Vagina (tissue), 2 donors: Measurements from ENCODE around the gene LITAF.

Source experiments
- CTCF ChIP-seq, 3 experiments: fragments of 450-650 bp in 2 of 3; fragments of 200-600 bp in 1 of 3; sonication (generic) in 1 of 3; IDR thresholded peaks; one replicate each; pipeline ENCODE4 v1.5.1; 2017 to 2019; ENCODE audit warnings: antibody characterized with exemption in 3 of 3, mild to moderate bottlenecking in 2 of 3, moderate library complexity in 2 of 3
- POLR2A ChIP-seq, 2 donors: fragments of 450-650 bp; IDR thresholded peaks; one replicate each; pipeline ENCODE4 v1.6.1; 2017; ENCODE audit warnings: antibody characterized with exemption in 2 of 2, mild to moderate bottlenecking in 2 of 2, moderate library complexity in 2 of 2
- POLR2AphosphoS5 ChIP-seq, 2 donors: sonication (generic); formaldehyde crosslinking; IDR thresholded peaks; one replicate each; pipeline ENCODE4 v1.9.0; 2017; ENCODE audit warnings: antibody characterized with exemption in 2 of 2, mild to moderate bottlenecking in 2 of 2, low read depth in 1 of 2; ENCODE audit not compliant: insufficient read depth in 1 of 2

GRCh38 chr16:11627292-11627663 lies 40.6 kb upstream of the LITAF start:
- TF ChIP-seq CTCF (IDR thresholded peaks at IDR 0.05): no peak
- no peak for TF ChIP-seq POLR2A (IDR thresholded peaks at IDR 0.05)
- TF ChIP-seq POLR2AphosphoS5 (IDR thresholded peaks at IDR 0.05; ENCODE audit: insufficient read depth in 1 of 2, low read depth in 1 of 2): no peak
